Loucy (cell line): Measurements from ENCODE around the gene PPP6C.

Experiments used
- H2AFZ ChIP-seq: fragments of 200-600 bp; sonication (generic); 2 replicates; pipeline ENCODE4 v1.6.0; 2016; ENCODE audit warnings: antibody characterized with exemption, mild to moderate bottlenecking, low read length, moderate library complexity
- H3F3A ChIP-seq: fragments of 200-600 bp; 2 replicates; pipeline ENCODE4 v1.6.0; 2016; ENCODE audit warnings: antibody characterized with exemption, low read depth, mild to moderate bottlenecking
- H3K27me3 ChIP-seq: fragments of 200-600 bp; sonication (generic); 2 replicates; pipeline ENCODE4 v1.6.1; 2014; ENCODE audit warnings: low read length, mild to moderate bottlenecking; ENCODE audit not compliant: insufficient read depth, poor library complexity, severe bottlenecking
- H3K36me3 ChIP-seq: fragments of 200-600 bp; sonication (generic); 2 replicates; pipeline ENCODE4 v1.6.1; 2016; ENCODE audit warnings: low read length; ENCODE audit not compliant: insufficient read depth
- H3K4me1 ChIP-seq: fragments of 200-600 bp; sonication (generic); 2 replicates; pipeline ENCODE4 v1.5.1; 2014; ENCODE audit warnings: low read length, mild to moderate bottlenecking; ENCODE audit not compliant: insufficient read depth, poor library complexity, severe bottlenecking
- H3K4me2 ChIP-seq: fragments of 200-600 bp; sonication (generic); 2 replicates; pipeline ENCODE4 v1.6.0; 2014; ENCODE audit warnings: antibody characterized with exemption, low read length, low read depth, mild to moderate bottlenecking; ENCODE audit not compliant: poor library complexity, severe bottlenecking
- H3K4me3 ChIP-seq: fragments of 200-600 bp; sonication (generic); 2 replicates; pipeline ENCODE4 v1.5.1; 2014; ENCODE audit warnings: low read length, mild to moderate bottlenecking, mixed read lengths; ENCODE audit not compliant: poor library complexity, severe bottlenecking
- H3K79me2 ChIP-seq: fragments of 200-600 bp; sonication (generic); 2 replicates; pipeline ENCODE4 v1.6.1; 2014; ENCODE audit warnings: low read length; ENCODE audit not compliant: insufficient read depth
- H3K9ac ChIP-seq: fragments of 200-600 bp; sonication (generic); 2 replicates; pipeline ENCODE4 v1.6.0; 2014; ENCODE audit warnings: mild to moderate bottlenecking, low read depth, low read length, moderate library complexity; ENCODE audit not compliant: poor library complexity, severe bottlenecking
- H3K9me2 ChIP-seq: fragments of 200-600 bp; sonication (generic); replicated peaks from 2 replicates; pipeline ENCODE4 v1.6.1; 2016; ENCODE audit warnings: low read depth, low read length, mixed read lengths
- H3K9me3 ChIP-seq: fragments of 200-600 bp; sonication (generic); 2 replicates; pipeline ENCODE4 v1.6.1; 2014; ENCODE audit warnings: mild to moderate bottlenecking, antibody characterized with exemption, low read length, low read depth; ENCODE audit not compliant: insufficient read depth
- H4K20me1 ChIP-seq: fragments of 200-600 bp; sonication (generic); 2 replicates; pipeline ENCODE4 v1.6.0; 2014; ENCODE audit warnings: antibody characterized with exemption, low read length, mild to moderate bottlenecking; ENCODE audit not compliant: insufficient read depth, poor library complexity, severe bottlenecking
- CTCF ChIP-seq: fragments of 200-600 bp; sonication (generic); conservative IDR thresholded peaks from 2 replicates; pipeline ENCODE4 v1.5.1; 2014; ENCODE audit warnings: mild to moderate bottlenecking, antibody characterized with exemption, low read length
- EZH2phosphoT487 ChIP-seq: fragments of 200-600 bp; IDR thresholded peaks from 2 replicates; pipeline ENCODE4 v1.6.1; 2018; ENCODE audit warnings: antibody characterized with exemption, mild to moderate bottlenecking, moderate library complexity, borderline replicate concordance

Gene PPP6C

GRCh38 chr9:125145425-125145824, 44.2 kb downstream of the PPP6C start:
- Histone ChIP-seq H3K36me3 (peaks cover 19% of the 10 kb centered on the region; the same call in 1 of the 2 replicates), H3K27me3 (no peaks in the 10 kb centered on the region), H3K79me2 (peaks cover 27% of the 10 kb centered on the region), H4K20me1 (peaks cover 17% of the 10 kb centered on the region), H3K9me3 (no peaks in the 10 kb centered on the region), H2AFZ (no peak overlapping the region), H3K9ac (no peak overlapping the region), H3F3A (no peaks in the 10 kb centered on the region), H3K4me1 (peaks cover 24% of the 10 kb centered on the region), H3K9me2 (no peaks in the 10 kb centered on the region), H3K4me2 (no peak overlapping the region), H3K4me3 (no peak overlapping the region)
- TF ChIP-seq CTCF (no peak), EZH2phosphoT487 (no peak)

- Histone ChIP-seq H3K9ac (peak within 1 kb of the TSS; percentile 89), H4K20me1 (peaks cover 35% of the 10 kb centered on the region), H3K4me1 (peaks cover 38% of the 10 kb centered on the region)
Measured at GRCh38 chr9:125143377-125144090, 46.1 kb downstream of the PPP6C start, which contains the start of gene SCAI. SCAI (minus strand) TSS chr9:125143528; CDS start chr9:125143437, 91 bp downstream.

GRCh38 chr9:125142560-125143376, 46.8 kb downstream of the PPP6C start:
- peaks cover under 1% of the 10 kb centered on the region; the same call in 1 of the 2 replicates for H3K36me3 ChIP-seq
- H2AFZ ChIP-seq, result 0 out of 2 replicates have a peak overlapping the region, but pooled peaks have one; percentile 7
- H3K4me3 ChIP-seq, result peak overlapping the region; percentile 90
- peaks cover 38% of the 10 kb centered on the region for H3K4me1 ChIP-seq
- peak overlapping the region; percentile 93 for H3K4me2 ChIP-seq
- no peak for TF ChIP-seq EZH2phosphoT487
- TF ChIP-seq CTCF, result no peak
- no peaks in the 10 kb centered on the region for H3K27me3 ChIP-seq
- no peaks in the 10 kb centered on the region for H3F3A ChIP-seq
- H3K9ac ChIP-seq, result peak overlapping the region; percentile 89
- no peaks in the 10 kb centered on the region for H3K9me2 ChIP-seq
- no peaks in the 10 kb centered on the region for H3K9me3 ChIP-seq
- peaks cover 38% of the 10 kb centered on the region for H4K20me1 ChIP-seq
- peaks cover 54% of the 10 kb centered on the region for H3K79me2 ChIP-seq

More at GRCh38 chr9:125143377-125144090, 46.1 kb downstream of the PPP6C start, which contains the start of gene SCAI:
- Histone ChIP-seq H3K4me2 (peak within 1 kb of the TSS; percentile 93), H3K27me3 (no peaks in the 10 kb centered on the region), H3K4me3 (peak within 1 kb of the TSS; percentile 90), H3K79me2 (peaks cover 46% of the 10 kb centered on the region), H2AFZ (peak within 1 kb of the TSS; percentile 81), H3K9me3 (no peaks in the 10 kb centered on the region), H3K9me2 (no peaks in the 10 kb centered on the region), H3F3A (no peaks in the 10 kb centered on the region), H3K36me3 (peaks cover 4% of the 10 kb centered on the region; the same call in 1 of the 2 replicates)
- TF ChIP-seq EZH2phosphoT487 (no peak), CTCF (peak; percentile 94)
